NT2/D1 (cell line): ENCODE data around the gene LIPE.

Source experiments
- SUZ12 ChIP-seq: IDR thresholded peaks from 2 replicates; pipeline ENCODE4 v1.6.1; 2011; ENCODE audit not compliant: insufficient read length, insufficient read depth; ENCODE audit errors: extremely low read depth
- YY1 ChIP-seq: IDR thresholded peaks from 2 replicates; pipeline ENCODE4 v1.6.1; 2011; ENCODE audit not compliant: insufficient read length, insufficient read depth
- ZNF274 ChIP-seq: IDR thresholded peaks from 2 replicates; pipeline ENCODE4 v1.6.1; 2011; ENCODE audit warnings: mild to moderate bottlenecking, low read depth, low read length

DNA sequence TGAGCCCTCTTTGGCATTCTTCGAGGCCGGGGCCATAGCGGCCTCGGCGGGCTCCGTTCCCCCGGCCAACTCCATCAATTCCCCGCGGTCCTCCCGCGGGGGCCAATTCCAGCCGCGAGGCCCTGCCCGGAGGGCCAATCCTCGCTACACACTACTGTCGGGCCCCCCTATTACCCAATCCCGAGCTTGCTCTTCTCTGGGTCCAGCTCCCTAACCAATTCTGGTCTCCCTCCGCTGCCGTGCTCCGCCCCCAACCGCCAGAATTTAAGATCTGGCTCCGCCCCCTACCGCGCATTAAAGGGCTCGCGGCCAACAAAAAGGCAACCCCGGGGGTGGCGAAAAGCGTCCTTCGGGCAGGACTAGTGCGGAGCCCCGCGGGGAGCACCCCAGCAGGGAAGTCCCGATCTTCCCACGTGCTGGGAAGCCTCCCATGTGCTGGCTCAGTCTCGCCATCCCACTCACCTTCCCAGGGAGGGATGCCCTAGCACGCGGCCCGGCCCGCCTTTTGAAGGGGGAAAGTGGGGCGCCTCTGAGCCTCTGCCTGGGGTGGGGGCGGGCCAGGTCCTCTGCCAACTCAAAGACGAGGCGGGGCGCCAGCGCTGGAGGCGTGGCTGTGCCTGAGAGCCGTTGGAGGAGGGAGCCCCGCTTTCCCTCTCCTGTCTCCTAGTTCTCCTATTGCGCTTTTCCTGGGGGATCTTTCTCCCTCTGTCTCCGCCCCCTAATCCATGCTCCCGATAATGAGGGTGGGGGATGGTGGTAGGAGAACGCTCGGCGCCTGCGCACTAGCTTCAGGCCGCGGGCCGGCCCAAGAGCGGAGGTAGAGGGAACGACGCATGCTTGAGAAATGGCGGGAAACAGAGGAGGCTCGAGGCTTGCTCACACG lies 3.5 kb downstream of the LIPE start:
- TF ChIP-seq YY1 (no peak), ZNF274 (no peak), SUZ12 (no peak)
